ENCODE results near the gene GNG7. TPM values are rescaled to one million over a fixed set of nuclear protein-coding genes. Genes with fewer than 3 reads are reported as not detected.
A peak's percentile ranks its signal among the peaks of the same experiment; 100 is the strongest.

The GNG7 gene
- total RNA-seq, 1 donor from 2014 or later = 1.8 TPM

DNA sequence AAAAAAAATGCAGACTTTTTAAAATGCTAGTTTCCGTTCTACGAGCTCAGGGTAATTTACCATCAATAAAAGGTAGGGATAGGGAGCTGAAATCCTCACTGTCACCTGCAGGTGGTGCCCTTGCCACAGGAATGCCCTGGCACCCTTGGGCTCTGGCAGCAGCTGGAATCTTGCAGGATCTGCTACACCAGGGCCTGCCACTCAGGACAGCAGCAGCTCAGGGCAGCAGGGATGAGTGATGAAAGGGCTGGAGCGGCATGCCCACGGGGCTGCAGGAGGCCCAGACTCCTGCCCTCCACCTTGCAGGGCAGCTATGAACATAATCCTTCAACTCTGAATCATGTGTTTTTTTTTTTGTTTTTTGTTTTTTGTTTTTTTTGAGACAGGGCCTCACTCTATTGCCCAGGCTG lies 54.0 kb downstream of the GNG7 start:
- H3K27ac Mint-ChIP-seq (ENCODE audit: unreplicated experiment) = peak overlapping the region; percentile 26
- no peak for TF ChIP-seq EZH2 (IDR thresholded peaks at IDR 0.05; ENCODE audit: insufficient read depth, low read length)
- TF ChIP-seq, protein P1, sequence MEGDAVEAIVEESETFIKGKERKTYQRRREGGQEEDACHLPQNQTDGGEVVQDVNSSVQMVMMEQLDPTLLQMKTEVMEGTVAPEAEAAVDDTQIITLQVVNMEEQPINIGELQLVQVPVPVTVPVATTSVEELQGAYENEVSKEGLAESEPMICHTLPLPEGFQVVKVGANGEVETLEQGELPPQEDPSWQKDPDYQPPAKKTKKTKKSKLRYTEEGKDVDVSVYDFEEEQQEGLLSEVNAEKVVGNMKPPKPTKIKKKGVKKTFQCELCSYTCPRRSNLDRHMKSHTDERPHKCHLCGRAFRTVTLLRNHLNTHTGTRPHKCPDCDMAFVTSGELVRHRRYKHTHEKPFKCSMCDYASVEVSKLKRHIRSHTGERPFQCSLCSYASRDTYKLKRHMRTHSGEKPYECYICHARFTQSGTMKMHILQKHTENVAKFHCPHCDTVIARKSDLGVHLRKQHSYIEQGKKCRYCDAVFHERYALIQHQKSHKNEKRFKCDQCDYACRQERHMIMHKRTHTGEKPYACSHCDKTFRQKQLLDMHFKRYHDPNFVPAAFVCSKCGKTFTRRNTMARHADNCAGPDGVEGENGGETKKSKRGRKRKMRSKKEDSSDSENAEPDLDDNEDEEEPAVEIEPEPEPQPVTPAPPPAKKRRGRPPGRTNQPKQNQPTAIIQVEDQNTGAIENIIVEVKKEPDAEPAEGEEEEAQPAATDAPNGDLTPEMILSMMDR (IDR thresholded peaks at IDR 0.05; ENCODE audit: insufficient read depth, low read depth, low read length) = peak; percentile 88

DNA sequence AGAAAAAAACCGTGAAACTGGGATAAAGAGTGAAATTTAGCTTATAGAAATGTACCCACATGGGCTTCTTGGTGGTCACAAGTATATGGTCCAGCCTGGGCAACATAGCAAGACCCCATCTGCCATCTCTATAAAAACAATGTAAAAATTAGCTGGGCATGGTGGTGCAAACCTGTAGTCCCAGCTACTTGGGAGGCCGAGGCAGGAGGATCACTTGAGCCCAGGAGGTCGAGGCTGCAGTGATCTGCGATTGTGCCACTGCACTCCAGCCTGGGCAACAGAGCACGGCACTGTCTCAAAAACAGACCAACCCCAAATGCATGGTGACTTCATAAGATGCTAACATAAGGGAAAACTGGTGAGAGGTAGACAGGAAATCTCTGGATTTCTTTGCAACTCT lies 54.4 kb downstream of the GNG7 start:
- no peak for FAIRE-seq
- peaks cover 4% of the 10 kb centered on the region for H3K9me3 Mint-ChIP-seq (ENCODE audit: unreplicated experiment)
- H3K4me1 Mint-ChIP-seq (ENCODE audit: low read depth, unreplicated experiment) = no peaks in the 10 kb centered on the region

More for the DNA sequence above, 54.0 kb downstream of the GNG7 start:
- Histone ChIP-seq H2AFZ (ENCODE audit: low read depth, low read length) (no peak overlapping the region), H3K27me3 (ENCODE audit: insufficient read depth, low read length) (peaks cover 2% of the 10 kb centered on the region), H4K20me1 (ENCODE audit: insufficient read depth, low read length) (no peaks in the 10 kb centered on the region), H3K9ac (ENCODE audit: low read length) (no peak overlapping the region), H3K79me2 (ENCODE audit: insufficient read depth, low read length) (no peaks in the 10 kb centered on the region), H3K4me2 (ENCODE audit: low read length) (no peak overlapping the region), H3K27ac (ENCODE audit: low read depth, low read length) (no peak overlapping the region), H3K4me1 (ENCODE audit: insufficient read depth, low read length) (no peaks in the 10 kb centered on the region), H3K9me3 (ENCODE audit: insufficient read depth, low read depth, low read length) (no peaks in the 10 kb centered on the region), H3K36me3 (ENCODE audit: insufficient read depth, low read length) (no peaks in the 10 kb centered on the region), H3K4me3 (ENCODE audit: insufficient read depth, low read depth, low read length) (no peak overlapping the region)
- H3K4me3 Mint-ChIP-seq (ENCODE audit: unreplicated experiment) = no peak overlapping the region
- no peak for FAIRE-seq
- H3K36me3 Mint-ChIP-seq (ENCODE audit: low read depth, unreplicated experiment) = no peaks in the 10 kb centered on the region
- no peaks in the 10 kb centered on the region for H3K4me1 Mint-ChIP-seq (ENCODE audit: low read depth, unreplicated experiment)
- DNase-seq (ENCODE audit: low read depth) = peak; percentile 50
- peaks cover 4% of the 10 kb centered on the region for H3K9me3 Mint-ChIP-seq (ENCODE audit: unreplicated experiment)
- peaks cover 8% of the 10 kb centered on the region for H3K27me3 Mint-ChIP-seq (ENCODE audit: low read depth, unreplicated experiment)

More for the DNA sequence above, 54.4 kb downstream of the GNG7 start:
- TF ChIP-seq, protein P1 (IDR thresholded peaks at IDR 0.05; ENCODE audit: insufficient read depth, low read depth, low read length) = no peak
- no peak for TF ChIP-seq EZH2 (IDR thresholded peaks at IDR 0.05; ENCODE audit: insufficient read depth, low read length)
- no peak overlapping the region for H3K4me3 ChIP-seq (ENCODE audit: insufficient read depth, low read depth, low read length)
- peaks cover 2% of the 10 kb centered on the region for H3K27me3 ChIP-seq (ENCODE audit: insufficient read depth, low read length)
- no peaks in the 10 kb centered on the region for H3K9me3 ChIP-seq (ENCODE audit: insufficient read depth, low read depth, low read length)
- H3K79me2 ChIP-seq (ENCODE audit: insufficient read depth, low read length) = no peaks in the 10 kb centered on the region
- no peaks in the 10 kb centered on the region for H4K20me1 ChIP-seq (ENCODE audit: insufficient read depth, low read length)
- H3K27ac ChIP-seq (ENCODE audit: low read depth, low read length) = no peak overlapping the region
- Mint-ChIP-seq H3K27ac (ENCODE audit: unreplicated experiment) (no peak overlapping the region), H3K36me3 (ENCODE audit: low read depth, unreplicated experiment) (no peaks in the 10 kb centered on the region), H3K27me3 (ENCODE audit: low read depth, unreplicated experiment) (peaks cover 8% of the 10 kb centered on the region), H3K4me3 (ENCODE audit: unreplicated experiment) (no peak overlapping the region)
- no peak for DNase-seq (ENCODE audit: low read depth)
- no peak overlapping the region for H3K4me2 ChIP-seq (ENCODE audit: low read length)
- no peaks in the 10 kb centered on the region for H3K4me1 ChIP-seq (ENCODE audit: insufficient read depth, low read length)
- no peak overlapping the region for H3K9ac ChIP-seq (ENCODE audit: low read length)
- no peak overlapping the region for H2AFZ ChIP-seq (ENCODE audit: low read depth, low read length)
- no peaks in the 10 kb centered on the region for H3K36me3 ChIP-seq (ENCODE audit: insufficient read depth, low read length)

Measured in astrocyte (in vitro differentiated cells and primary cell).